PC-3 (cell line): ENCODE results near the gene TNFAIP8L3. TPM values are rescaled to one million over a fixed set of nuclear protein-coding genes. Genes with fewer than 3 reads are reported as not detected.

Experiments
- ATAC-seq: fragments of 200-7000 bp; cut with Tn5 transposase; 2 replicates; pipeline ENCODE4 v1.9.1; 2020; ENCODE audit warnings: mild to moderate bottlenecking, moderate library complexity
- BruUV-seq: library from RNA; stranded (reverse); fragments of 400-500 nt; replicated peaks from 2 replicates; lab custom pipeline; 2021; lab: Mats Ljungman, UMichigan
- CTCF ChIA-PET: fragments of 300-600 bp; sonication (Branson Sonifier 250); formaldehyde crosslinking; loops from one replicate; lab custom pipeline; 2022; ENCODE audit warnings: antibody characterized with exemption; lab: Charles Lee
- POLR2A ChIA-PET: fragments of 300-600 bp; sonication (Branson Sonifier 250); formaldehyde crosslinking; loops from one replicate; lab custom pipeline; 2022; ENCODE audit warnings: antibody characterized with exemption; ENCODE audit not compliant: unreplicated experiment; lab: Charles Lee
- DNase-seq: peaks from one replicate; pipeline ENCODE4 v3.0.0-alpha.2; 2015
- H2AFZ ChIP-seq: fragments of 300-600 bp; sonication (generic); 2 replicates; pipeline ENCODE4 v1.6.0; 2016; ENCODE audit warnings: antibody characterized with exemption, low read length
- H3F3A ChIP-seq: fragments of 300-600 bp; sonication (generic); one replicate; pipeline ENCODE4 v1.6.0; 2017; ENCODE audit warnings: antibody characterized with exemption, low read length, control low read depth, mild to moderate bottlenecking; ENCODE audit not compliant: unreplicated experiment
- H3K27ac ChIP-seq: fragments of 300-600 bp; sonication (generic); 2 replicates; pipeline ENCODE4 v1.5.1; 2016; ENCODE audit warnings: mild to moderate bottlenecking, low read length
- H3K27me3 ChIP-seq: fragments of 300-600 bp; sonication (generic); 2 replicates; pipeline ENCODE4 v1.6.1; 2016; ENCODE audit warnings: low read length, mixed read lengths
- H3K36me3 ChIP-seq: fragments of 300-600 bp; sonication (generic); 2 replicates; pipeline ENCODE4 v1.6.1; 2016; ENCODE audit warnings: low read depth, mixed run types, low read length, mixed read lengths
- H3K4me1 ChIP-seq: fragments of 300-600 bp; sonication (generic); 2 replicates; pipeline ENCODE4 v1.5.1; 2016; ENCODE audit warnings: low read length; ENCODE audit not compliant: insufficient read depth
- H3K4me2 ChIP-seq: fragments of 300-600 bp; sonication (generic); 2 replicates; pipeline ENCODE4 v1.6.0; 2016; ENCODE audit warnings: low read length
- H3K4me3 ChIP-seq: fragments of 300-600 bp; sonication (generic); 2 replicates; pipeline ENCODE4 v1.5.1; 2016; ENCODE audit warnings: mild to moderate bottlenecking, low read length, mixed read lengths
- H3K79me2 ChIP-seq: fragments of 300-600 bp; sonication (generic); 2 replicates; pipeline ENCODE4 v1.6.1; 2017; ENCODE audit warnings: low read length, mixed read lengths
- H3K9ac ChIP-seq: fragments of 300-600 bp; sonication (generic); 2 replicates; pipeline ENCODE4 v1.6.0; 2016; ENCODE audit warnings: mild to moderate bottlenecking, low read length
- H3K9me2 ChIP-seq: fragments of 300-600 bp; sonication (generic); replicated peaks from 2 replicates; pipeline ENCODE4 v1.6.1; 2016; ENCODE audit warnings: mixed run types, low read length, mixed read lengths
- H3K9me3 ChIP-seq: fragments of 300-600 bp; sonication (generic); 2 replicates; pipeline ENCODE4 v1.6.1; 2016; ENCODE audit warnings: low read length, mixed read lengths
- H4K20me1 ChIP-seq: fragments of 300-600 bp; sonication (generic); 2 replicates; pipeline ENCODE4 v1.6.1; 2016; ENCODE audit warnings: low read length, mixed read lengths
- EZH2 ChIP-seq: fragments of 300-600 bp; sonication (generic); IDR thresholded peaks from one replicate; pipeline ENCODE4 v1.6.1; 2017; ENCODE audit warnings: antibody characterized with exemption, mild to moderate bottlenecking, low read length; ENCODE audit not compliant: unreplicated experiment
- EZH2phosphoT487 ChIP-seq: fragments of 300-600 bp; sonication (generic); IDR thresholded peaks from 2 replicates; pipeline ENCODE4 v1.6.1; 2018; ENCODE audit warnings: mild to moderate bottlenecking, antibody characterized with exemption, low read length, borderline replicate concordance
- intact Hi-C: fragments of 100-400 bp; cut with micrococcal nuclease; formaldehyde crosslinking; loops from 2 replicates; pipeline ENCODE4 v1.9.0; 2023
- total RNA-seq: library from RNA; depleted of rRNA; stranded (reverse); fragments of >200 nt; gene quantifications from 2 replicates; pipeline ENCODE4 v1.2.3, GENCODE V29; 2014
- TF ChIP-seq, protein P1 (sequence below): fragments of 300-600 bp; sonication (generic); conservative IDR thresholded peaks from 2 replicates; pipeline ENCODE4 v1.5.1; 2017; ENCODE audit warnings: antibody characterized with exemption, low read depth, mild to moderate bottlenecking, low read length

TNFAIP8L3 gene
- total RNA-seq, 1 experiment from 2014 or later = not detected

DNA sequence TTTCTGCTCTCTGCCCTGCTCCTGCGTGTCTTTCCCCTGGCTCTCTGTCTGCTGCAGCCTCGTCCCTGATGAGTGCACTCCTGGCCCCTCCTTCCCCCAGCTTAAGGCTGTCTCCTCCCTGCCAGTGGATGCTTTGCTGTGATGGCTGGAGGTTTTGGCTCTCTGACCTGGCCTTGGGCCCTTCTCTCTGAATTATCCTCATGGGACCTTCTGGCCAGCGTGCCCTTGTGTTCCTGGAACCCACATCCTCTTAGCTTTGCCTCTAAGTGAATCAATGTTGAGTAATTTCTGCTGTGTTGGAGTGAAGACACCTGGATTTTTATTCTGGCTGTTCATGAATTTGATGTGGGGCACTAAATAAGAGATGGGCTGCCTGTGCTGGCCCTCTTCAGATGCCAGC is 9.8 kb upstream of the TNFAIP8L3 start:
- BruUV-seq = no TSS peak
- H3K27ac ChIP-seq = no peak overlapping the region

GRCh38 chr15:51103330-51103729 is 8.6 kb upstream of the TNFAIP8L3 start:
- no peak overlapping the region for H2AFZ ChIP-seq
- no peak overlapping the region for H3K4me2 ChIP-seq
- no peak overlapping the region for H3K27ac ChIP-seq
- 0 out of 2 replicates have a peak, but pooled peaks cover 6% of the 10 kb centered on the region for H3K27me3 ChIP-seq
- intact Hi-C loops = no loop called here
- no peaks in the 10 kb centered on the region for H3K36me3 ChIP-seq
- no peak overlapping the region for H3K4me3 ChIP-seq
- ChIA-PET CTCF (no interaction called here), POLR2A (no interaction called here)
- H3K9me2 ChIP-seq = no peaks in the 10 kb centered on the region
- H3K79me2 ChIP-seq = no peaks in the 10 kb centered on the region
- H3F3A ChIP-seq = no peaks in the 10 kb centered on the region
- no peak for ATAC-seq
- TF ChIP-seq EZH2phosphoT487 (no peak), EZH2 (no peak)
- TF ChIP-seq, protein P1, sequence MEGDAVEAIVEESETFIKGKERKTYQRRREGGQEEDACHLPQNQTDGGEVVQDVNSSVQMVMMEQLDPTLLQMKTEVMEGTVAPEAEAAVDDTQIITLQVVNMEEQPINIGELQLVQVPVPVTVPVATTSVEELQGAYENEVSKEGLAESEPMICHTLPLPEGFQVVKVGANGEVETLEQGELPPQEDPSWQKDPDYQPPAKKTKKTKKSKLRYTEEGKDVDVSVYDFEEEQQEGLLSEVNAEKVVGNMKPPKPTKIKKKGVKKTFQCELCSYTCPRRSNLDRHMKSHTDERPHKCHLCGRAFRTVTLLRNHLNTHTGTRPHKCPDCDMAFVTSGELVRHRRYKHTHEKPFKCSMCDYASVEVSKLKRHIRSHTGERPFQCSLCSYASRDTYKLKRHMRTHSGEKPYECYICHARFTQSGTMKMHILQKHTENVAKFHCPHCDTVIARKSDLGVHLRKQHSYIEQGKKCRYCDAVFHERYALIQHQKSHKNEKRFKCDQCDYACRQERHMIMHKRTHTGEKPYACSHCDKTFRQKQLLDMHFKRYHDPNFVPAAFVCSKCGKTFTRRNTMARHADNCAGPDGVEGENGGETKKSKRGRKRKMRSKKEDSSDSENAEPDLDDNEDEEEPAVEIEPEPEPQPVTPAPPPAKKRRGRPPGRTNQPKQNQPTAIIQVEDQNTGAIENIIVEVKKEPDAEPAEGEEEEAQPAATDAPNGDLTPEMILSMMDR = no peak
- DNase-seq = no peak
- no peak overlapping the region for H3K9ac ChIP-seq
- no peaks in the 10 kb centered on the region for H3K9me3 ChIP-seq
- BruUV-seq = no TSS peak
- no peaks in the 10 kb centered on the region for H4K20me1 ChIP-seq
- H3K4me1 ChIP-seq = peaks cover under 1% of the 10 kb centered on the region; the same call in 1 of the 2 replicates

More for the DNA sequence above, 9.8 kb upstream of the TNFAIP8L3 start:
- H3K9me2 ChIP-seq = no peaks in the 10 kb centered on the region
- H3K4me1 ChIP-seq = no peaks in the 10 kb centered on the region; the same call in 1 of the 2 replicates
- ATAC-seq (no peak), DNase-seq (no peak)
- 0 out of 2 replicates have a peak, but pooled peaks cover under 1% of the 10 kb centered on the region for H3K27me3 ChIP-seq
- H3K4me3 ChIP-seq = no peak overlapping the region
- TF ChIP-seq, protein P1 = no peak
- TF ChIP-seq EZH2phosphoT487 = no peak
- no peak for TF ChIP-seq EZH2
- H3K79me2 ChIP-seq = no peaks in the 10 kb centered on the region
- H3K36me3 ChIP-seq = no peaks in the 10 kb centered on the region
- no peak overlapping the region for H3K9ac ChIP-seq
- H3F3A ChIP-seq = no peaks in the 10 kb centered on the region
- POLR2A ChIA-PET = no interaction called here
- no peak overlapping the region for H2AFZ ChIP-seq
- H4K20me1 ChIP-seq = no peaks in the 10 kb centered on the region
- no peaks in the 10 kb centered on the region for H3K9me3 ChIP-seq
- CTCF ChIA-PET = no interaction called here
- intact Hi-C loops = no loop called here
- no peak overlapping the region for H3K4me2 ChIP-seq

GRCh38 chr15:51100785-51101489 is 6.2 kb upstream of the TNFAIP8L3 start:
- POLR2A ChIA-PET = no interaction called here
- Histone ChIP-seq H3K79me2 (no peaks in the 10 kb centered on the region), H3K9ac (no peak overlapping the region), H2AFZ (no peak overlapping the region), H4K20me1 (no peaks in the 10 kb centered on the region), H3F3A (no peaks in the 10 kb centered on the region), H3K9me2 (no peaks in the 10 kb centered on the region), H3K4me3 (no peak overlapping the region), H3K27ac (no peak overlapping the region), H3K27me3 (peaks cover 9% of the 10 kb centered on the region), H3K4me2 (no peak overlapping the region), H3K9me3 (no peaks in the 10 kb centered on the region), H3K36me3 (no peaks in the 10 kb centered on the region), H3K4me1 (peaks cover 3% of the 10 kb centered on the region; the same call in 1 of the 2 replicates)
- CTCF ChIA-PET = no interaction called here
- BruUV-seq = no TSS peak
- ATAC-seq = no peak
- TF ChIP-seq EZH2phosphoT487 (no peak), EZH2 (no peak)
- TF ChIP-seq, protein P1 = no peak
- intact Hi-C loops = no loop called here
- DNase-seq = no peak
